ENCODE measurements around the gene CCDC77.

The CCDC77 gene

DNA sequence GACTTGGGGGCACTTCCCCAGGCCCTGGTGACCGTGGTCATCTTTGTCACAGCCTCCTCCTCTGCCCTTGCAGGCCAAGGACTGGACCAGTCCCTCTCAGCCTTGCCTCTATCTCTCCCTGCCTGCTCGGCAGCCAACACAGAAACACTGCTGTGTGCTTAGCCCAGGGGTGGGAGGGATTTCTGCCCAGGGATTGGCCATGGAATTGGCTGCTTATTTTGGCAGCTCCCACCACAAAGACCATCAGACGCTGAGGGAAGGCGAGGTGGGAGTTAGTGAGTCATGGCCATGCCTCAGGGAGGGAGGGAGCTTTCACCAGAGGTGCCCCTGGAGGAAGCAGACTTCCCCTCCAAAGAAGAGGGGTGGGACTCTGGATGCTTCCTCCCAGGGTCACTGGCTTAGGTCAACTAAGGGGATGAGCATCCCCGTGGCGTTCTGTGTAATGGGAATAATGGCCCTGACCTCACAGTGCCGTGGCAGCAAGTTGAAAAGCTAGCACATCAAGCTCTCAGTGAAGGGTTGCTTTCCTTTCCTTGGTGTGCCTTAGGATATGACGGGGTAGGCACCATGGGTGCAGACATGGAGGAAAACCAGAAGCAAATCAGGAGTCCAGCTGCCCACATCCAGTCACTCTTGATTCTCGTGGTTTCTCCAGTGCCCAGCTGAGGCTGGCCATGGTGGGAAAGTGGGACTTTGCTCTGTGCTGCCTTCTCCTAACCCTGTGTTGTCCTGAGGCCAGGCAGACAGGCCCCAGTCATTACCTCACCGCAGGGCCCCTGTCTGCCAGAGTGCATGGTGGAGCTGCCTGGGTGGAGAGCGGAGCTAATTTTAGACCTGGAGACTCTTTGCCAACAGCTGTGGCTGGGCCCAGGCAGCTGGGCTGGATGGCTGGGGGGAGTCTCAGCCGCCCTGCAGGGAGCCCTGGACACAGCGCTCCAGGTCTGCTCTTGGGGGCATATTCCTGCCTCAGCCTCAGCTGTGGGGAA lies 79.7 kb downstream of the CCDC77 start:
- DNase-seq (ENCODE audit: low spot score): no peak

DNA sequence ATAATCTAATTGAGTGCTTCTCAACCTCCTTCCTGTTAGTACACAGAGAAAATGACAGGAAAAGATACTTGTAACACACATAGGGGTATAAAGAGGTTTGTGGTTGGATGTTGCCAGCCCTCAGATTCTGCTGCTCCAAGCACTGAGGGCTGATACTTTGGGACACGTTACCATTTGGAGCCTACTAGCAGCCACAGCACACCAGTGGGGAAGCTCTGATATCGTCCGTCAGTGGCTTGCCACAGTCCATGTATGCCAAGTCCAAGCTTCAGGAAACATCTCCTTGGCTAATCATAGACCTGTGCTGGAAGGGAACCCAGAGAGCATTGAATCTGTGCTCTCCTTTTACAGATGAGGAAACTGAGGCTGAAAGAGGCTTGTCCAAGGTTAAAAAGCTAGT lies 80.6 kb downstream of the CCDC77 start:
- DNase-seq (ENCODE audit: low spot score): no peak

GRCh38 chr12:484096-484495 lies 82.7 kb downstream of the CCDC77 start:
- DNase-seq (ENCODE audit: low spot score): no peak

DNA sequence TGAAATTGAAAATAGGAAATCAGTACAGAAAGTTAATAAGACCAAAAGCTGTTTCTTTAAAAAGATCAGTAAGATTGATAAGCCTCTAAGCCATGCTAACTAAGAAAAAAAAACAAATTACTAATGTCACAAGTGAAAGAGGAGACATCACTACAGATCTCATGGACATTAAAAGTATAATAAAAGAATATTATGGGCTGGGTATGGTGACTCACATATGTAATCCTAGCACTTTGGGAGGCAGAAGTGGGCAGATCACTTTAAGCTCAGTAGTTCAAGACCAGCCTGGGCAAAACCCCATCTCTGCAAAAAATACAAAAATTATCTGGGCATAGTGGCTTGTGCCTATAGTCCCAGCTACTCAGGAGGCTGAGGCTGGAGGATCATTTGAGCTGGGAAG lies 88.8 kb downstream of the CCDC77 start:
- DNase-seq (ENCODE audit: low spot score): no peak

Data from activated CD4-positive, alpha-beta T cell treated with anti-CD3 and anti-CD28 coated beads, Interleukin-2, Interleukin-4, amounts not matched to agents 100 ng/mL and 50 ng/mL, durations not matched to agents 16 hours and 8 hours (primary cell).